Measurements from ENCODE around the gene MCM5. TPM values are rescaled to one million over a fixed set of nuclear protein-coding genes. Genes with fewer than 3 reads are reported as not detected.

The MCM5 gene
- total RNA-seq, 1 donor from 2014 or later: 178 TPM

- ChIA-PET POLR2A (no interaction called here), CTCF (no interaction called here)
- Mint-ChIP-seq H3K4me3 (no peak overlapping the region), H3K9me3 (no peaks in the 10 kb centered on the region), H3K27ac (no peak overlapping the region), H3K36me3 (ENCODE audit: low read depth) (peaks cover 49% of the 10 kb centered on the region), H3K27me3 (no peaks in the 10 kb centered on the region), H3K4me1 (peaks cover 8% of the 10 kb centered on the region)
- no peak for DNase-seq
- TF ChIP-seq CTCF (IDR thresholded peaks at IDR 0.05): no peak
- ATAC-seq (ENCODE audit: low read depth): no peak
- intact Hi-C loops (cut with micrococcal nuclease): no loop called here
Measured at GRCh38 chr22:35443790-35444684, 44.1 kb downstream of the MCM5 start.

GRCh38 chr22:35444685-35445399, 44.9 kb downstream of the MCM5 start:
- ChIA-PET CTCF (no interaction called here), POLR2A (no interaction called here)
- ATAC-seq (ENCODE audit: low read depth) (no peak), DNase-seq (no peak)
- H3K27ac Mint-ChIP-seq: no peak overlapping the region
- TF ChIP-seq CTCF (IDR thresholded peaks at IDR 0.05): no peak
- intact Hi-C loops (cut with micrococcal nuclease): no loop called here
- peaks cover 8% of the 10 kb centered on the region for H3K4me1 Mint-ChIP-seq
- no peaks in the 10 kb centered on the region for H3K27me3 Mint-ChIP-seq
- H3K36me3 Mint-ChIP-seq (ENCODE audit: low read depth): peaks cover 43% of the 10 kb centered on the region
- no peak overlapping the region for H3K4me3 Mint-ChIP-seq
- H3K9me3 Mint-ChIP-seq: no peaks in the 10 kb centered on the region

- H3K4me1 Mint-ChIP-seq: peaks cover 8% of the 10 kb centered on the region
- no peaks in the 10 kb centered on the region for H3K27me3 Mint-ChIP-seq
- POLR2A ChIA-PET: no interaction called here
- DNase-seq (no peak), ATAC-seq (ENCODE audit: low read depth) (no peak)
- no peaks in the 10 kb centered on the region for H3K9me3 Mint-ChIP-seq
- no peak for TF ChIP-seq CTCF (IDR thresholded peaks at IDR 0.05)
- CTCF ChIA-PET: no interaction called here
- H3K36me3 Mint-ChIP-seq (ENCODE audit: low read depth): peaks cover 51% of the 10 kb centered on the region
- no peak overlapping the region for H3K4me3 Mint-ChIP-seq
- no peak overlapping the region for H3K27ac Mint-ChIP-seq
- intact Hi-C loops (cut with micrococcal nuclease): no loop called here
Measured at GRCh38 chr22:35445933-35446332, 46.0 kb downstream of the MCM5 start.

GRCh38 chr22:35446365-35446764, 46.4 kb downstream of the MCM5 start:
- intact Hi-C loops (cut with micrococcal nuclease): no loop called here
- DNase-seq: no peak
- ChIA-PET POLR2A (no interaction called here), CTCF (no interaction called here)
- no peaks in the 10 kb centered on the region for H3K27me3 Mint-ChIP-seq
- H3K4me3 Mint-ChIP-seq: no peak overlapping the region
- peaks cover 8% of the 10 kb centered on the region for H3K4me1 Mint-ChIP-seq
- ATAC-seq (ENCODE audit: low read depth): no peak
- no peak for TF ChIP-seq CTCF (IDR thresholded peaks at IDR 0.05)
- no peak overlapping the region for H3K27ac Mint-ChIP-seq
- peaks cover 52% of the 10 kb centered on the region for H3K36me3 Mint-ChIP-seq (ENCODE audit: low read depth)
- no peaks in the 10 kb centered on the region for H3K9me3 Mint-ChIP-seq

- no peak for DNase-seq
- no peaks in the 10 kb centered on the region for H3K9me3 Mint-ChIP-seq
- peaks cover 41% of the 10 kb centered on the region for H3K36me3 Mint-ChIP-seq (ENCODE audit: low read depth)
- no peaks in the 10 kb centered on the region for H3K27me3 Mint-ChIP-seq
- peaks cover 8% of the 10 kb centered on the region for H3K4me1 Mint-ChIP-seq
- POLR2A ChIA-PET: no interaction called here
- intact Hi-C loops (cut with micrococcal nuclease): no loop called here
- no peak overlapping the region for H3K4me3 Mint-ChIP-seq
- no peak for TF ChIP-seq CTCF (IDR thresholded peaks at IDR 0.05)
- no peak overlapping the region for H3K27ac Mint-ChIP-seq
- ATAC-seq (ENCODE audit: low read depth): no peak
- CTCF ChIA-PET: no interaction called here
Measured at GRCh38 chr22:35448523-35448922, 48.6 kb downstream of the MCM5 start.
